ENCODE results near the gene MRPS11. TPM values are rescaled to one million over a fixed set of nuclear protein-coding genes. Genes with fewer than 3 reads are reported as not detected.

Gene MRPS11
- total and polyA plus RNA-seq, 9 of the 15 experiments (the other 6 are each of a cell fraction or from before 2014, with no cell fraction given): 28.3 to 83.2 (median 53.1) TPM

- TF ChIP-seq ZNF407 (IDR thresholded peaks at IDR 0.05; ENCODE audit: low read depth): peak; percentile 97
- peak; percentile 92 for TF ChIP-seq BHLHE40 (IDR thresholded peaks at IDR 0.05; ENCODE audit: low read length)
- TF ChIP-seq E2F4 (CRISPR knock-in tag; IDR thresholded peaks at IDR 0.05; ENCODE audit: low read depth): peak; percentile 79; the same call in 1 of the 2 replicates
- peak; percentile 54 for TF ChIP-seq HMGN3 (IDR thresholded peaks at IDR 0.05; ENCODE audit: borderline replicate concordance, extremely low read depth, insufficient read length, low read depth, low read length)
- no peak for TF ChIP-seq PCBP1 (IDR thresholded peaks at IDR 0.05; ENCODE audit: low read depth, low read length, poor library complexity, severe bottlenecking)
- no peak for TF ChIP-seq CBX1 (IDR thresholded peaks at IDR 0.05; ENCODE audit: low read depth)
- peak; percentile 80; the same call in 1 of the 2 replicates for TF ChIP-seq LCOR (CRISPR knock-in tag; IDR thresholded peaks at IDR 0.05)
- peak; percentile 53; the same call in 1 of the 2 replicates for TF ChIP-seq THAP12 (CRISPR knock-in tag; IDR thresholded peaks at IDR 0.05)
- TF ChIP-seq ZFX (CRISPR knock-in tag; IDR thresholded peaks at IDR 0.05): peak; percentile 75
- peak; percentile 18; the same call in 1 of the 2 replicates for TF ChIP-seq SOX6 (IDR thresholded peaks at IDR 0.05)
- TF ChIP-seq TCF7L2 (IDR thresholded peaks at IDR 0.05; ENCODE audit: low read depth, low read length): peak; percentile 93
- TF ChIP-seq ZBTB9 (CRISPR knock-in tag; IDR thresholded peaks at IDR 0.05): peak; percentile 18; the same call in 1 of the 2 replicates
- peak in 1 of 2 experiments; percentile 17; a peak in 2 of 4 replicates for TF ChIP-seq TBL1XR1 (IDR thresholded peaks at IDR 0.05; ENCODE audit: low read length in 2 of 2)
Measured at GRCh38 chr15:88467073-88467934, at the start of gene MRPS11, which contains the start of gene MRPL46 (continued).

All from K562 (cell line).